ENCODE measurements around the gene MCRS1. TPM values are rescaled to one million over a fixed set of nuclear protein-coding genes. Genes with fewer than 3 reads are reported as not detected.

Gene MCRS1
- total RNA-seq, 4 donors from 2014 or later = 43.7 to 71.9 (median 56.4) TPM

GRCh38 chr12:49556391-49557186 lies 11.4 kb downstream of the MCRS1 start:
- Histone ChIP-seq H3K27me3 (no peaks in the 10 kb centered on the region), H3K27ac (replicated peaks in 1 of 4) (no peak overlapping the region), H3K4me1 (peaks cover 0 to 5% (median 0%) of the 10 kb centered on the region in 4 donors), H3K36me3 (peaks cover 35 to 60% (median 59%) of the 10 kb centered on the region in 4 donors), H3K4me3 (no peak overlapping the region), H3K9me3 (no peaks in the 10 kb centered on the region)
- TF ChIP-seq POLR2A (IDR thresholded peaks at IDR 0.05; ENCODE audit: low read depth) = no peak
- no peak for TF ChIP-seq POLR2AphosphoS5 (IDR thresholded peaks at IDR 0.05)
- TF ChIP-seq, protein P1, sequence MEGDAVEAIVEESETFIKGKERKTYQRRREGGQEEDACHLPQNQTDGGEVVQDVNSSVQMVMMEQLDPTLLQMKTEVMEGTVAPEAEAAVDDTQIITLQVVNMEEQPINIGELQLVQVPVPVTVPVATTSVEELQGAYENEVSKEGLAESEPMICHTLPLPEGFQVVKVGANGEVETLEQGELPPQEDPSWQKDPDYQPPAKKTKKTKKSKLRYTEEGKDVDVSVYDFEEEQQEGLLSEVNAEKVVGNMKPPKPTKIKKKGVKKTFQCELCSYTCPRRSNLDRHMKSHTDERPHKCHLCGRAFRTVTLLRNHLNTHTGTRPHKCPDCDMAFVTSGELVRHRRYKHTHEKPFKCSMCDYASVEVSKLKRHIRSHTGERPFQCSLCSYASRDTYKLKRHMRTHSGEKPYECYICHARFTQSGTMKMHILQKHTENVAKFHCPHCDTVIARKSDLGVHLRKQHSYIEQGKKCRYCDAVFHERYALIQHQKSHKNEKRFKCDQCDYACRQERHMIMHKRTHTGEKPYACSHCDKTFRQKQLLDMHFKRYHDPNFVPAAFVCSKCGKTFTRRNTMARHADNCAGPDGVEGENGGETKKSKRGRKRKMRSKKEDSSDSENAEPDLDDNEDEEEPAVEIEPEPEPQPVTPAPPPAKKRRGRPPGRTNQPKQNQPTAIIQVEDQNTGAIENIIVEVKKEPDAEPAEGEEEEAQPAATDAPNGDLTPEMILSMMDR (IDR thresholded peaks at IDR 0.05) = no peak
- no peak for DNase-seq (ENCODE audit: extremely low spot score)
- intact Hi-C loops (cut with DNase I) = no loop called here
- WGBS = 77% methylated on average over 11 of the region's 12 CpGs

DNA sequence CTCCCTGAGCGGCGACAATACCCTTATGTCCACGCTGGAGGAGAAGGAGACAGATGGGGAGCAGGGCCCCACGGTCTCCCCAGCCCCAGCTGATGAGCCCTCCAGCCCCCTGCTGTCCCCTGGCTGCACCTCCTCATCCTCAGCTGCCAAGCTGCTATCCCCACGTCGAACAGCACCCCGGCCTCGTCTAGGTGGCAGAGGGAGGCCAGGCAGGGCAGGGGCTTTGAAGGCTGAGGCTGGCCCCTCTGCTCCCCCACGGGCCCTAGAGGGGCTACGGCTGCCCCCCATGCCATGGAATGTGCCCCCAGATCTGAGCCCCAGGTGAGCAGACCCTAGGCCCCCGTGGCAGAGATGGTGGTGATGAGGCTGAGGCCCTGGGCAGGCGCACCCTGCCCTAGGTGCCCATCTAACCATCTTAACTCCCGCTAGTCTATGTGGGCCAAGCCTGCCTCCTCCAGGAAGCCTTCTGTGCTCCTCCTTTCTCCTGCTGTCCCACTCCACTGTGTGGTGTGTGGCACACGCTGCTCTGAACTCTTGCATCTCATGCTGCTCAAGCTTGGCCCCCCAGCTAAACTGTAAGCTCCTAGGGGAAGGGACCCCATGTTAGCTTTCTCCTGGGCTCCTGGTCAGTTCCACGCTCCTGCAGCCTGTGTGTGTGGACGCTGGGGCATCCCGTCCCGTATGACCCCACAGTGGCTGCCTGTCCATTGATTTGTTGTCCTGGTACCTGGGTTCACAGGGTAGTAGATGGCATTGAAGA lies 12.1 kb downstream of the MCRS1 start:
- Histone ChIP-seq H3K4me3 (no peak overlapping the region), H3K9me3 (no peaks in the 10 kb centered on the region), H3K27me3 (no peaks in the 10 kb centered on the region), H3K27ac (replicated peaks in 1 of 4) (no peak overlapping the region), H3K36me3 (peaks cover 29 to 53% (median 51%) of the 10 kb centered on the region in 4 donors), H3K4me1 (peaks cover 0 to 5% (median 0%) of the 10 kb centered on the region in 4 donors)
- DNase-seq (ENCODE audit: extremely low spot score) = no peak
- WGBS = 91% methylated on average over 6 of the region's 18 CpGs
- TF ChIP-seq, protein P1 (IDR thresholded peaks at IDR 0.05) = no peak
- TF ChIP-seq POLR2A (IDR thresholded peaks at IDR 0.05; ENCODE audit: low read depth) (no peak), POLR2AphosphoS5 (IDR thresholded peaks at IDR 0.05) (no peak), EP300 (IDR thresholded peaks at IDR 0.05) (no peak)
- intact Hi-C loops (cut with DNase I) = no loop called here

- H3K4me1 ChIP-seq = peaks cover 3 to 7% (median 4%) of the 10 kb centered on the region in 4 donors
- intact Hi-C loops (cut with DNase I) = no loop called here
- no peak for DNase-seq (ENCODE audit: extremely low spot score)
- peaks cover 0 to 13% (median 0%) of the 10 kb centered on the region in 4 donors for H3K27me3 ChIP-seq
- no peak overlapping the region for H3K4me3 ChIP-seq
- no CpG with 5 or more reads among the region's 15 CpGs for WGBS
- TF ChIP-seq POLR2AphosphoS5 (IDR thresholded peaks at IDR 0.05) (no peak), EP300 (IDR thresholded peaks at IDR 0.05) (no peak), POLR2A (IDR thresholded peaks at IDR 0.05; ENCODE audit: low read depth) (no peak)
- TF ChIP-seq, protein P1 (IDR thresholded peaks at IDR 0.05) = no peak
- H3K9me3 ChIP-seq = no peaks in the 10 kb centered on the region
- H3K27ac ChIP-seq (replicated peaks in 1 of 4) = no peak overlapping the region
- peaks cover 13 to 37% (median 36%) of the 10 kb centered on the region in 4 donors for H3K36me3 ChIP-seq
Measured at GRCh38 chr12:49554266-49554665, 13.7 kb downstream of the MCRS1 start.

- Histone ChIP-seq H3K9me3 (no peaks in the 10 kb centered on the region), H3K4me1 (peaks cover 9 to 14% (median 11%) of the 10 kb centered on the region in 4 donors), H3K36me3 (peaks cover 7 to 30% (median 29%) of the 10 kb centered on the region in 4 donors), H3K4me3 (no peak overlapping the region), H3K27me3 (peaks cover 0 to 19% (median 2%) of the 10 kb centered on the region in 4 donors), H3K27ac (replicated peaks in 1 of 4) (no peak overlapping the region)
- DNase-seq (ENCODE audit: extremely low spot score) = no peak
- 79% methylated on average over 2 of the region's 2 CpGs for WGBS
- TF ChIP-seq, protein P1 (IDR thresholded peaks at IDR 0.05) = no peak
- TF ChIP-seq EP300 (IDR thresholded peaks at IDR 0.05) (no peak), POLR2AphosphoS5 (IDR thresholded peaks at IDR 0.05) (no peak), POLR2A (IDR thresholded peaks at IDR 0.05; ENCODE audit: low read depth) (no peak)
- intact Hi-C loops (cut with DNase I) = no loop called here
Measured at GRCh38 chr12:49553512-49554088, 14.3 kb downstream of the MCRS1 start.
